ENCODE results near the gene LRRC4C.

- TF ChIP-seq POLR2AphosphoS5 (IDR thresholded peaks at IDR 0.05; ENCODE audit: insufficient read depth, low read depth, low read length) = no peak
- TF ChIP-seq GATA2 (IDR thresholded peaks at IDR 0.05; ENCODE audit: insufficient read depth, insufficient read length, low read depth, low read length) = no peak
- TF ChIP-seq EZH2 (IDR thresholded peaks at IDR 0.05; ENCODE audit: borderline replicate concordance, low read depth, low read length, severe bottlenecking) = no peak
- TF ChIP-seq POLR2A (IDR thresholded peaks at IDR 0.05; ENCODE audit: low read depth, low read length) = no peak
- no peak for TF ChIP-seq CTCF (IDR thresholded peaks at IDR 0.05; ENCODE audit: extremely low read depth in 1 of 2, insufficient read depth in 1 of 2, low read depth in 1 of 2, low read length in 2 of 2)
Observed at GRCh38 chr11:40100162-40100553, 1359.3 kb downstream of the LRRC4C start.

All from endothelial cell of umbilical vein (primary cell).